NCI-H146 treated with DMSO at 0.1 percent for 48 hours (cell line): ENCODE results near the gene ACE2.
"Not testable (repeated sequence)": the region's sequence is repeated elsewhere in the genome, so short reads cannot be mapped to it uniquely, and the experiment has no call there.

Experiments used
- DNase-seq: peaks from one replicate; lab custom pipeline; 2025; ENCODE audit not compliant: unreplicated experiment; lab: John Stamatoyannopoulos, UW

The ACE2 gene

GRCh38 chrX:15600745-15601144, at the start of gene ACE2:
ACE2 (minus strand) TSS chrX:15600960; CDS start chrX:15600911, 49 bp downstream.
- no peak for DNase-seq

GRCh38 chrX:15647510-15647909, 46.8 kb upstream of the ACE2 start:
- not testable (repeated sequence) for DNase-seq

- DNase-seq: no peak
Measured at GRCh38 chrX:15646543-15646942, 45.8 kb upstream of the ACE2 start.

- no peak for DNase-seq
Measured at GRCh38 chrX:15646031-15646430, 45.3 kb upstream of the ACE2 start.

- no peak for DNase-seq
Measured at GRCh38 chrX:15645266-15645665, 44.5 kb upstream of the ACE2 start.

- no peak for DNase-seq
Measured at GRCh38 chrX:15644560-15644872, 43.8 kb upstream of the ACE2 start.

- DNase-seq: no peak
Measured at GRCh38 chrX:15643786-15644559, 43.2 kb upstream of the ACE2 start.

- no peak for DNase-seq
Measured at GRCh38 chrX:15631637-15632036, 30.9 kb upstream of the ACE2 start.

- DNase-seq: no peak
Measured at GRCh38 chrX:15623054-15623453, 22.3 kb upstream of the ACE2 start.

GRCh38 chrX:15619053-15619755, 18.4 kb upstream of the ACE2 start:
- no peak for DNase-seq

- DNase-seq: no peak
Measured at GRCh38 chrX:15617111-15617510, 16.4 kb upstream of the ACE2 start.

- no peak for DNase-seq
Measured at GRCh38 chrX:15616531-15616930, 15.8 kb upstream of the ACE2 start.

- no peak for DNase-seq
Measured at GRCh38 chrX:15607067-15607466, 6.3 kb upstream of the ACE2 start.

GRCh38 chrX:15606136-15606535, 5.4 kb upstream of the ACE2 start:
- no peak for DNase-seq

- DNase-seq: no peak
Measured at GRCh38 chrX:15605226-15605625, 4.5 kb upstream of the ACE2 start.

- no peak for DNase-seq
Measured at GRCh38 chrX:15602761-15603160, 2.0 kb upstream of the ACE2 start.

- no peak for DNase-seq
Measured at GRCh38 chrX:15601932-15602331, 1.2 kb upstream of the ACE2 start.

GRCh38 chrX:15600049-15600448, 711 bp downstream of the ACE2 start:
- no peak for DNase-seq

GRCh38 chrX:15599461-15599860, 1.3 kb downstream of the ACE2 start:
- DNase-seq: no peak

GRCh38 chrX:15598026-15598425, 2.7 kb downstream of the ACE2 start:
- no peak for DNase-seq

- no peak for DNase-seq
Measured at GRCh38 chrX:15594371-15594770, 6.4 kb downstream of the ACE2 start.
